DOHH2 (cell line): ENCODE data around the gene TM9SF4.
"Not testable (repeated sequence)": the region's sequence is repeated elsewhere in the genome, so short reads cannot be mapped to it uniquely, and the experiment has no call there.

Experiments
- H3F3A ChIP-seq: fragments of 200-600 bp; sonication (generic), shearing (Covaris generic); 2 replicates; pipeline ENCODE4 v1.6.0; 2016; ENCODE audit warnings: antibody characterized with exemption, mild to moderate bottlenecking; ENCODE audit not compliant: control insufficient read depth, insufficient read depth
- H3K27ac ChIP-seq: fragments of 200-600 bp; sonication (generic); 2 replicates; pipeline ENCODE4 v1.5.1; 2014; ENCODE audit warnings: low read depth, mild to moderate bottlenecking, low read length, moderate library complexity
- H3K27me3 ChIP-seq: fragments of 200-600 bp; sonication (generic); 2 replicates; pipeline ENCODE4 v1.6.1; 2014; ENCODE audit warnings: mild to moderate bottlenecking, low read length, mixed read lengths; ENCODE audit not compliant: control insufficient read depth
- H3K36me3 ChIP-seq: fragments of 200-600 bp; sonication (generic); 2 replicates; pipeline ENCODE4 v1.6.1; 2014; ENCODE audit warnings: mild to moderate bottlenecking, low read length, moderate library complexity, mixed read lengths; ENCODE audit not compliant: control insufficient read depth
- H3K4me1 ChIP-seq: fragments of 200-600 bp; sonication (generic); 2 replicates; pipeline ENCODE4 v1.6.1; 2014; ENCODE audit warnings: mild to moderate bottlenecking, low read length, mixed read lengths; ENCODE audit not compliant: control insufficient read depth
- H3K4me2 ChIP-seq: fragments of 200-600 bp; sonication (generic); 2 replicates; pipeline ENCODE4 v1.6.0; 2014; ENCODE audit warnings: mild to moderate bottlenecking, low read length, moderate library complexity
- H3K4me3 ChIP-seq: fragments of 200-600 bp; sonication (generic); 2 replicates; pipeline ENCODE4 v1.5.1; 2014; ENCODE audit warnings: mild to moderate bottlenecking, low read length, mixed read lengths
- H3K79me2 ChIP-seq: fragments of 200-600 bp; sonication (generic); 2 replicates; pipeline ENCODE4 v1.6.1; 2014; ENCODE audit warnings: mild to moderate bottlenecking, low read length, mixed read lengths; ENCODE audit not compliant: control insufficient read depth
- H3K9me2 ChIP-seq: fragments of 200-600 bp; sonication (generic); replicated peaks from 2 replicates; pipeline ENCODE4 v1.6.1; 2014; ENCODE audit warnings: mild to moderate bottlenecking, low read length, mixed read lengths; ENCODE audit not compliant: control insufficient read depth
- H3K9me3 ChIP-seq: fragments of 200-600 bp; sonication (generic); 2 replicates; pipeline ENCODE4 v1.6.1; 2014; ENCODE audit warnings: antibody characterized with exemption, low read length, mixed read lengths; ENCODE audit not compliant: control insufficient read depth, insufficient read depth
- H4K20me1 ChIP-seq: fragments of 200-600 bp; sonication (generic); 2 replicates; pipeline ENCODE4 v1.6.0; 2014; ENCODE audit warnings: low read depth, mild to moderate bottlenecking, antibody characterized with exemption, low read length, moderate library complexity; ENCODE audit not compliant: control insufficient read depth, insufficient read depth
- CTCF ChIP-seq: fragments of 200-600 bp; sonication (generic); IDR thresholded peaks from one replicate; pipeline ENCODE4 v1.5.1; 2014; ENCODE audit warnings: antibody characterized with exemption, mild to moderate bottlenecking, low read depth, low read length; ENCODE audit not compliant: poor library complexity, severe bottlenecking
- EZH2phosphoT487 ChIP-seq: fragments of 200-600 bp; sonication (generic); IDR thresholded peaks from 2 replicates; pipeline ENCODE4 v1.6.1; 2017; ENCODE audit warnings: borderline replicate concordance, mild to moderate bottlenecking, antibody characterized with exemption, low read length, moderate library complexity, mixed read lengths

The TM9SF4 gene

GRCh38 chr20:32116079-32116521 lies 6.6 kb downstream of the TM9SF4 start:
- Histone ChIP-seq H3K4me3 (no peak overlapping the region), H3K27me3 (no peaks in the 10 kb centered on the region), H4K20me1 (peaks cover 16% of the 10 kb centered on the region), H3K36me3 (peaks cover 31% of the 10 kb centered on the region), H3K9me3 (no peaks in the 10 kb centered on the region), H3F3A (peaks cover 2% of the 10 kb centered on the region; the same call in 1 of the 2 replicates), H3K9me2 (no peaks in the 10 kb centered on the region), H3K4me1 (peaks cover 18% of the 10 kb centered on the region), H3K79me2 (peaks cover 97% of the 10 kb centered on the region), H3K27ac (no peak overlapping the region), H3K4me2 (no peak overlapping the region)
- no peak for TF ChIP-seq CTCF
- TF ChIP-seq EZH2phosphoT487: no peak

GRCh38 chr20:32116796-32117195 lies 7.3 kb downstream of the TM9SF4 start:
- not testable (repeated sequence) for H3K9me3 ChIP-seq, H3K27ac ChIP-seq, H3F3A ChIP-seq, H3K4me3 ChIP-seq, H3K27me3 ChIP-seq, H3K9me2 ChIP-seq, H3K4me2 ChIP-seq
- H3K4me1 ChIP-seq: peaks cover 12% of the 10 kb centered on the region
- peaks cover 90% of the 10 kb centered on the region for H3K79me2 ChIP-seq
- H3K36me3 ChIP-seq: peaks cover 24% of the 10 kb centered on the region
- H4K20me1 ChIP-seq: peaks cover 12% of the 10 kb centered on the region; the same call in 1 of the 2 replicates

- H3K4me3 ChIP-seq, H3K9me3 ChIP-seq, H3K9me2 ChIP-seq, H3K27ac ChIP-seq, H3K4me2 ChIP-seq, H3K27me3 ChIP-seq, H4K20me1 ChIP-seq, H3F3A ChIP-seq: not testable (repeated sequence)
- Histone ChIP-seq H3K36me3 (peaks cover 20% of the 10 kb centered on the region), H3K4me1 (peaks cover 12% of the 10 kb centered on the region), H3K79me2 (peaks cover 76% of the 10 kb centered on the region)
Measured at GRCh38 chr20:32118427-32118826, 8.9 kb downstream of the TM9SF4 start.

- no peak for TF ChIP-seq CTCF
- no peak for TF ChIP-seq EZH2phosphoT487
- peaks cover 2% of the 10 kb centered on the region; the same call in 1 of the 2 replicates for H3F3A ChIP-seq
- no peaks in the 10 kb centered on the region for H3K27me3 ChIP-seq
- peaks cover 12% of the 10 kb centered on the region for H3K4me1 ChIP-seq
- peaks cover 14% of the 10 kb centered on the region for H3K36me3 ChIP-seq
- no peak overlapping the region for H3K27ac ChIP-seq
- H3K9me3 ChIP-seq: no peaks in the 10 kb centered on the region
- peaks cover 7% of the 10 kb centered on the region; the same call in 1 of the 2 replicates for H4K20me1 ChIP-seq
- H3K4me3 ChIP-seq: no peak overlapping the region
- no peaks in the 10 kb centered on the region for H3K9me2 ChIP-seq
- no peak overlapping the region for H3K4me2 ChIP-seq
- peaks cover 72% of the 10 kb centered on the region for H3K79me2 ChIP-seq
Measured at GRCh38 chr20:32119734-32120133, 10.2 kb downstream of the TM9SF4 start.

GRCh38 chr20:32121908-32122307 lies 12.4 kb downstream of the TM9SF4 start:
- not testable (repeated sequence) for H3F3A ChIP-seq, H4K20me1 ChIP-seq, H3K27me3 ChIP-seq, H3K36me3 ChIP-seq, H3K9me3 ChIP-seq, H3K27ac ChIP-seq, H3K9me2 ChIP-seq, H3K4me2 ChIP-seq, H3K4me3 ChIP-seq
- peaks cover 14% of the 10 kb centered on the region for H3K4me1 ChIP-seq
- H3K79me2 ChIP-seq: peaks cover 71% of the 10 kb centered on the region
